GM15510 (cell line): ENCODE results near the gene DCLK2.

Experiments
- POLR2A ChIP-seq: IDR thresholded peaks from 3 replicates; pipeline ENCODE4 v1.6.1; 2011; ENCODE audit warnings: borderline replicate concordance; ENCODE audit not compliant: insufficient read length; ENCODE audit errors: extremely low read depth

Gene DCLK2

GRCh38 chr4:150256841-150257730 lies 178.8 kb downstream of the DCLK2 start:
- no peak for TF ChIP-seq POLR2A

GRCh38 chr4:150258569-150258968 lies 180.3 kb downstream of the DCLK2 start:
- no peak for TF ChIP-seq POLR2A

GRCh38 chr4:150259861-150260567 lies 181.8 kb downstream of the DCLK2 start:
- TF ChIP-seq POLR2A: no peak

GRCh38 chr4:150261571-150261970 lies 183.3 kb downstream of the DCLK2 start:
- TF ChIP-seq POLR2A: no peak

GRCh38 chr4:150262611-150263010 lies 184.4 kb downstream of the DCLK2 start:
- TF ChIP-seq POLR2A: no peak

GRCh38 chr4:150264595-150265161 lies 186.4 kb downstream of the DCLK2 start:
- TF ChIP-seq POLR2A: no peak

- TF ChIP-seq POLR2A: no peak
These were observed 187.6 kb downstream of the DCLK2 start for GRCh38 chr4:150265806-150266205.

- no peak for TF ChIP-seq POLR2A
These were observed 190.2 kb downstream of the DCLK2 start for GRCh38 chr4:150268444-150268843.

- TF ChIP-seq POLR2A: no peak
These were observed 200.0 kb downstream of the DCLK2 start for GRCh38 chr4:150278206-150278605.

- no peak for TF ChIP-seq POLR2A
These were observed 202.0 kb downstream of the DCLK2 start for GRCh38 chr4:150280081-150280895.

- no peak for TF ChIP-seq POLR2A
These were observed 202.7 kb downstream of the DCLK2 start for GRCh38 chr4:150280975-150281374.

GRCh38 chr4:150283689-150284088 lies 205.4 kb downstream of the DCLK2 start:
- no peak for TF ChIP-seq POLR2A

- TF ChIP-seq POLR2A: no peak
These were observed 208.4 kb downstream of the DCLK2 start for GRCh38 chr4:150286656-150287055.

- no peak for TF ChIP-seq POLR2A
These were observed 211.0 kb downstream of the DCLK2 start for GRCh38 chr4:150289198-150289597.

GRCh38 chr4:150289881-150290280 lies 211.6 kb downstream of the DCLK2 start:
- TF ChIP-seq POLR2A: no peak

GRCh38 chr4:150297861-150298474 lies 219.7 kb downstream of the DCLK2 start:
- TF ChIP-seq POLR2A: no peak
